Measurements from ENCODE around the gene SMCR8. TPM values are rescaled to one million over a fixed set of nuclear protein-coding genes. Genes with fewer than 3 reads are reported as not detected.
"Not testable (repeated sequence)": the region's sequence is repeated elsewhere in the genome, so short reads cannot be mapped to it uniquely, and the experiment has no call there.

Gene SMCR8
- total RNA-seq, 6 donors from 2014 or later: 17.1 to 25.2 (median 21.5) TPM

DNA sequence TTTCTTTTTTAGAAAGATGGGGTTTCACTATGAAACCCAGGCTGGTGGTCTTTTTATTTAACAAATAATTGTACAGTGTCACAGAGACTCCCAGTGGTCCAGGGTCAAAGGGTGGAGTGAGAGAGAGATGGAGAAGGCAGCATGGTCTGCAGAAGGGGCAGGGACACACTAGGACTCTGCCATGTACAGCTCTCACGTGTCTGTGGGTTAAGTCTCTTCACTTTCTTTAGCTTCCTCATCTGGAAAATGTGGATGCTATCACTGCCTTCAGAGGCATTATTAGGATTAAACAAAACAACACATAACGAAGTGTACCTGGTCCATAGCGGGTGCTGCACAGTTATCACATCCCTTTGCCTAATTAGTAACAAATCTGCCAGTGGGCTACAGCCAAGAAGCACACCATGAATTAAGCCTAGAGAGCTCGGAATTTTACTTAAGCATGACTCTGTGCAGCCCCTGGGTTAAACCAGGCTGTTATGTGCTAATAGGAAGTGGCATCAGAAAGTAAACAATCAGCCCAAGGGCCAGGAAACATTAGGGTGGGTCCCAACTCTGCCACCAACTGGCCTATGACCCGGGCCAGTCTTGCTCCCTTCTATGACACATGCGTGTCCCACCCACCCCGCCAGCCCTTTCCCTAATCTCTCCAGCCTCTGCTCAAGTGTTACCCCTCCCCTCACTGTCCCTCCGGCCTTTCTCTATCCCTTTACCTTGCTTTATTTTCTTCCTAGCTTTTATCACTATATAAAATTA is 14.2 kb upstream of the SMCR8 start:
- peaks cover 23 to 86% (median 61%) of the 10 kb centered on the region in 4 donors for H3K36me3 ChIP-seq
- no peak for TF ChIP-seq POLR2A (IDR thresholded peaks at IDR 0.05)
- TF ChIP-seq POLR2AphosphoS5 (IDR thresholded peaks at IDR 0.05): peak in 1 of 2 donors; percentile 41
- WGBS, 2 donors: 64 to 65% methylated on average over 8 of the region's 8 CpGs
- peak overlapping the region; percentile 34 to 67 (median 50) for H3K27ac ChIP-seq
- no peaks in the 10 kb centered on the region for H3K27me3 ChIP-seq
- peak; percentile 51 to 59 for ATAC-seq (ENCODE audit: low FRiP score in 2 of 2)
- no peaks in the 10 kb centered on the region for H3K9me3 ChIP-seq
- peak in 1 of 2 donors; percentile 53 for DNase-seq
- H3K4me1 ChIP-seq: peaks cover 0 to 6% (median 5%) of the 10 kb centered on the region in 4 donors
- no peak overlapping the region for H3K4me3 ChIP-seq

DNA sequence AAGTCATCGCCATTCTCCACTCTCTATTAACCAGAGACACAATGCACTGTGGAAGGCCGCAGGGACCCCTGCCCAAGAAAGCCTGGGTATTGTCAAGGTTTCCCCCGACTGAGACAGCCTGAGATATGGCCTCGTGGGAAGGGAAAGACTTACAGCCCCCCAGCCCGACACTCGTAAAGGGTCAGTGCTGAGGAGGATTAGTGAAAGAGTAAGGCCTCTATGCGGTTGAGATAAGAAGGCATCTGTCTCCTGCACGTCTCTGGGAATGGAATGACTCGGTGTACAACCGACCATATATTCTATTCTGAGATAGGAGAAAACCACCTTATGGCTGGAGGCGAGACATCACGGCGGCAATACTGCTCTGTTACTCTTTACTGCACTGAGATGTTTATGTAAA is 11.9 kb upstream of the SMCR8 start:
- ATAC-seq (ENCODE audit: low FRiP score in 2 of 2); DNase-seq; H3K27me3 ChIP-seq; H3K9me3 ChIP-seq; H3K4me3 ChIP-seq; H3K27ac ChIP-seq; H3K4me1 ChIP-seq: not testable (repeated sequence)
- WGBS, 2 donors: 90 to 94% methylated on average over 13 of the region's 13 CpGs
- peaks cover 27 to 97% (median 78%) of the 10 kb centered on the region in 4 donors for H3K36me3 ChIP-seq

DNA sequence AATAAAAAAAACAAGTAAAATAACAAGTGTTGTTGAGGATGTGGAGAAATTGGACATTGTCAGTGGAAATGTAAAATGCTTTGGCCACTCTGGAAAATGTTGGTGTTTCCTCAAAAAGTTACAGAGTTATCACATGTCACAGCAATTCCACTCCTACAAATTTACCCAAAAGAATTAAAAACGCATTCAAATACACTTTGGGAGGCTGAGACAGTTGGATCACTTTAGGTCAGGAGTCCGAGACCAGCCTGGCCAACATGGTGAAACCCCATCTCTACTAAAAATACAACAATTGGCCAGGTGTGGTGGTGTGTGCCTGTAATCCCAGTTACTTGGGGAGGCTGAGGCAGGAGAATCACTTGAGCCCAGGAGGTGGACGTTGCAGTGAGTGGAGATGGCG is 5.9 kb upstream of the SMCR8 start:
- H3K9me3 ChIP-seq: no peaks in the 10 kb centered on the region
- H3K4me1 ChIP-seq: peaks cover 11 to 26% (median 16%) of the 10 kb centered on the region in 4 donors
- H3K27ac ChIP-seq: no peak overlapping the region
- no peak for DNase-seq
- WGBS, 2 donors: 88 to 98% methylated on average over 4 of the region's 4 CpGs
- H3K4me3 ChIP-seq: no peak overlapping the region
- H3K27me3 ChIP-seq: no peaks in the 10 kb centered on the region
- peaks cover 12 to 72% (median 35%) of the 10 kb centered on the region in 4 donors for H3K36me3 ChIP-seq
- ATAC-seq (ENCODE audit: low FRiP score in 2 of 2): no peak
- TF ChIP-seq EP300 (IDR thresholded peaks at IDR 0.05): no peak
- TF ChIP-seq, protein P1, sequence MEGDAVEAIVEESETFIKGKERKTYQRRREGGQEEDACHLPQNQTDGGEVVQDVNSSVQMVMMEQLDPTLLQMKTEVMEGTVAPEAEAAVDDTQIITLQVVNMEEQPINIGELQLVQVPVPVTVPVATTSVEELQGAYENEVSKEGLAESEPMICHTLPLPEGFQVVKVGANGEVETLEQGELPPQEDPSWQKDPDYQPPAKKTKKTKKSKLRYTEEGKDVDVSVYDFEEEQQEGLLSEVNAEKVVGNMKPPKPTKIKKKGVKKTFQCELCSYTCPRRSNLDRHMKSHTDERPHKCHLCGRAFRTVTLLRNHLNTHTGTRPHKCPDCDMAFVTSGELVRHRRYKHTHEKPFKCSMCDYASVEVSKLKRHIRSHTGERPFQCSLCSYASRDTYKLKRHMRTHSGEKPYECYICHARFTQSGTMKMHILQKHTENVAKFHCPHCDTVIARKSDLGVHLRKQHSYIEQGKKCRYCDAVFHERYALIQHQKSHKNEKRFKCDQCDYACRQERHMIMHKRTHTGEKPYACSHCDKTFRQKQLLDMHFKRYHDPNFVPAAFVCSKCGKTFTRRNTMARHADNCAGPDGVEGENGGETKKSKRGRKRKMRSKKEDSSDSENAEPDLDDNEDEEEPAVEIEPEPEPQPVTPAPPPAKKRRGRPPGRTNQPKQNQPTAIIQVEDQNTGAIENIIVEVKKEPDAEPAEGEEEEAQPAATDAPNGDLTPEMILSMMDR (IDR thresholded peaks at IDR 0.05): no peak
- no peak for TF ChIP-seq POLR2AphosphoS5 (IDR thresholded peaks at IDR 0.05)
- TF ChIP-seq POLR2A (IDR thresholded peaks at IDR 0.05): no peak

DNA sequence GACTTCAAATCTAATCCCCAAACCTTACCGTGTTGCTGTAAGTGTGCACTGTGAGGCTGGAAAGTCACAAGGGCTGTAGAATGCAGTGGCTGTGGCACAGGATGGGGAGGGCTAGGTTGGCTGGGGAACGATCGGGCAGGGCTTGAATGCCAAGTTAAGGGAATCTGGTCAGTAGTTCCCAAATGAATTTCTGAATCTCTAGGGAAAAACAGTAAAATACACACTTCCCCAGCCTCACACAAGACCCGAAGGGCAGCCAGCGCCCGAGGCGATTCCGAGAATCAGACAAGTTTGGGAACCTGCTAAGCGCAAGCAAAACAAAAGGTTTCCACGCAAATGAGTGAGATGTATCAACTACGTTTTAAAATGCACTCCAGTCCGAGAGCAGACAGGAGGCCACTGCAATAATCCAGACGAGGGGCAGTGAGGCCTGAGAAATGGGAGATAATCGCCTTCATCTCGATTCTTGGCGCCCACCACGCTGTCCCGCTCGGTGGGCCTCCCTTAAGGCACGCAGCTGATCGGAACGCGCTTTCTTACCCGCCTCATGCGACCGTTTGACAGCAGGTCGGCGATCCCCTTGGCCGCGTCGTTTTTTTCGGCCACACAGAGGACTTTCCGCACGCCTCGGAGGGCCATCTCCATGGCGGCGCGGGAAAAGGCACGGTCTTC is 898 bp upstream of the SMCR8 start:
- H3K4me1 ChIP-seq: peaks cover 48 to 66% (median 53%) of the 10 kb centered on the region in 4 donors
- no peak for DNase-seq

DNA sequence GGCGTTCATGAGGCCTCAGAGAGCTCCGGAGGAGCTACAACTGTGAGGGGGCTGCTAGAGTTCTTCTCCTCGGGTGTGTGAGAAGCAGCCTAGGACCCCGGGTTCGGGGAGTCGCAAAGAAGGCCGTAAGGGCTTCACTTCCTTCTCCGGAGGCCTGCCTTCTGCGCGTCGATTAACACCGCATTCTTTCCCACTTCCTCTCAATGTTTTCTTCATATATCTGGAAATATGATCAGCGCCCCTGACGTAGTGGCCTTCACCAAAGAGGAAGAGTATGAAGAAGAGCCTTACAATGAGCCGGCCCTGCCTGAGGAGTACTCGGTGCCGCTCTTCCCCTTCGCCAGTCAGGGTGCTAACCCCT is 449 bp downstream of the SMCR8 start:
- no peak for TF ChIP-seq EP300 (IDR thresholded peaks at IDR 0.05)
- TF ChIP-seq POLR2A (IDR thresholded peaks at IDR 0.05): no peak
- TF ChIP-seq POLR2AphosphoS5 (IDR thresholded peaks at IDR 0.05): no peak
- TF ChIP-seq, protein P1 (IDR thresholded peaks at IDR 0.05): no peak
- DNase-seq: peak in 1 of 2 donors; percentile 29
- Histone ChIP-seq H3K4me3 (peak overlapping the region; percentile 72 to 94 (median 87)), H3K4me1 (peaks cover 54 to 80% (median 64%) of the 10 kb centered on the region in 4 donors), H3K9me3 (no peaks in the 10 kb centered on the region), H3K27ac (peak overlapping the region; percentile 93 to 98 (median 95)), H3K27me3 (no peaks in the 10 kb centered on the region), H3K36me3 (peaks cover 0 to 59% (median 16%) of the 10 kb centered on the region in 4 donors)
- peak; percentile 8 to 22 for ATAC-seq (ENCODE audit: low FRiP score in 2 of 2)
- WGBS, 2 donors: 5 to 6% methylated on average over 17 to 18 of the region's 18 CpGs

More for the DNA sequence above, 898 bp upstream of the SMCR8 start:
- peak overlapping the region; percentile 72 to 94 (median 87) for H3K4me3 ChIP-seq
- TF ChIP-seq POLR2A (IDR thresholded peaks at IDR 0.05): peak in 1 of 4 donors; percentile 2
- no peak for TF ChIP-seq EP300 (IDR thresholded peaks at IDR 0.05)
- TF ChIP-seq, protein P1 (IDR thresholded peaks at IDR 0.05): no peak
- no peak for TF ChIP-seq POLR2AphosphoS5 (IDR thresholded peaks at IDR 0.05)
- H3K27me3 ChIP-seq: no peaks in the 10 kb centered on the region
- H3K9me3 ChIP-seq: no peaks in the 10 kb centered on the region
- peaks cover 0 to 51% (median 12%) of the 10 kb centered on the region in 4 donors for H3K36me3 ChIP-seq
- no peak for ATAC-seq (ENCODE audit: low FRiP score in 2 of 2)
- WGBS, 2 donors: 0% methylated on average over 20 to 39 of the region's 39 CpGs
- peak overlapping the region; percentile 93 to 98 (median 95) for H3K27ac ChIP-seq

Data from upper lobe of left lung (tissue), 6 donors.